Stimulated activated CD4-positive, alpha-beta T cell treated with anti-CD3 and anti-CD28 coated beads, Interleukin-15, amount 100 ng/mL, for 24 hours (primary cell): ENCODE measurements around the gene GLYATL1.

Experiments used
- DNase-seq: peaks from one replicate; pipeline ENCODE4 v3.0.0-alpha.2; 2020

The GLYATL1 gene

DNA sequence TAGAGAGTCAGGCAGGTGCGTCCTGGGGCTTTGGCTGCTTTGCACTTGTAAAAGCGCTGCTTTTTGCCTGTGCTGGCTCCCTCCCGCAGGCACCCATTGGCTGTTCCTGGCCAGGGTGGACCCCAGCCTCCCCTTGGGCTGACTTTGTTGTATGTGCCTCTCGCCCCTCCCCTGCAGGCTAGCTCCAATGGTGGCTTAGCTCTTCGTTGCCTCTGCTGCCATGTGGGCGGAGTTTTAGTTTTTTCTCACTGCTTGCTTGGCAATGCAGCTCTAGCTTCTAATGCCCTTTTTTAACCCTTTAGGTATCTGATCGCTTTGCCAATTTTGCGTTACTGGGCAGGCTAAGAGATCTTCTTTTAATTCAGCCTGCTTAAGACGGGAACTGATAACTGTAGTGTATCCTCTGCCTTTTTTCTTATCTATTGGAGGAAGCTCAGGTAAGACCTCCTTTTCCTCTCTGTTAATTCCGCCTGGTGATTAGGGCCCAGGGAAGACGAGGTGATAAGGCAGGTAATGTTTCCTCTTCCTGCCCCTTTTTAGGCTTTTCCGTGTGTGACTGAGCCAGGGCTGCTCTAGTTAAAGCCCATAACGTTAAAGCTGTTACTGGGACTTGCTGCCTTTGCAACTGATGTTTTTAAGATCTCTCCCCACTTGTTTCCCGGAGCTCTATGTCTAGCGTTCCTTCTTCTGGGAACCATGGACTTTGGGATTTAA is 11.7 kb upstream of the GLYATL1 start:
- DNase-seq: peak; percentile 39

DNA sequence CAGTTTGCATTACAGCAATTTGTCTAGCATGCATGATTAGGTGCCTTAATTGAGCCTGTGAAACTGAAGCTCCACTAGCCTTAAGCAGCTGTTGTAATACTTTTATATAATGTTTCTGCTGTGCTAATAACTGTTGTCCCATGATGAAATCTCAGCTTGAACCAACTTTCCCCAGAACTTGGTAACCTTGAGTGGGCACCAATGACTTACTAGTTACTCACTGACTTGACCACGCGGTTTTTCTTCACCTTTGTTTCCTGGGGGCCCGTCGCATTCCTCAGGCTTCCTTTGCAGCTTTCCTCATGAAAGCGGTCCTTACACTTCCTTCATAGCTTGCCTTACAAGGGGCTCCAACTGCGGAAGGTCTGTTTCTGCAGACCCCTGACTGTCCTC is 11.2 kb upstream of the GLYATL1 start:
- DNase-seq: no peak

DNA sequence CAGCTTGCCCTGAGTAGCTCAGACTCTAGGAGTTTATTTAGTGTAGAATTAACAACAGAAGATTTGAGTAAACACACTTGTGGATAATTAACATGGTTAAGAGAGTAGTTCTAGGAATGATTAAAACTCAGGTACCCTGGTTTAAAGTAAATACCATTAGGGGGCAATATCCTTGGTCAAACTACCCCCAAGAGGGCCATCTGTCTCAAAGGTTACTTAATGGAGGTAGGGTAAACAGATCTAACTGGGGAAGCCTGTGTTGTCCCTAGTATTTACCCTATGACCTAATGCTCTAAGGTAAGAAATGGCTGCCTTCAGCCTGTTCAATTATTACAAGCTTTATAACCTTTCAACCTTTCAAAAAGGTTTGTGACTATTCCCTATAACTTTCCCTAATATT is 10.6 kb upstream of the GLYATL1 start:
- no peak for DNase-seq

DNA sequence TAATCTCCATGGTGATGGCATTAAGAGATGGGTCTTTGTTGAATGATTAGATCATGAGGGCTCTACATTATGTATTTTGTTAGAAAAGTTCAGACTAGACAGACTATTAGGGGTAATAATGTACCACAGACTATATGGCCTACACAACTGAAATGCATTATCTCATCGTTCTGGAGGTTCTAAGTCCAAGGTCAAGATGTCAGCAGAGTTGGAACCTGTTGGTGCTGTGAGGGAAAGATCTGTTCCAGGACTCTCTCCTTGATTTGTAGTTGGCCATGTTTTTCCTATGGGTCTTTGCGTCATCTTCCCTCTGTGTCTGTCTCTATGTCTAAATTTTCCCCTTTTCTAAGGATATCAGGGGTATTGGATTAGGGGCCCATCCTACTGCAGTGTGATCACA is 8.4 kb upstream of the GLYATL1 start:
- DNase-seq: no peak

DNA sequence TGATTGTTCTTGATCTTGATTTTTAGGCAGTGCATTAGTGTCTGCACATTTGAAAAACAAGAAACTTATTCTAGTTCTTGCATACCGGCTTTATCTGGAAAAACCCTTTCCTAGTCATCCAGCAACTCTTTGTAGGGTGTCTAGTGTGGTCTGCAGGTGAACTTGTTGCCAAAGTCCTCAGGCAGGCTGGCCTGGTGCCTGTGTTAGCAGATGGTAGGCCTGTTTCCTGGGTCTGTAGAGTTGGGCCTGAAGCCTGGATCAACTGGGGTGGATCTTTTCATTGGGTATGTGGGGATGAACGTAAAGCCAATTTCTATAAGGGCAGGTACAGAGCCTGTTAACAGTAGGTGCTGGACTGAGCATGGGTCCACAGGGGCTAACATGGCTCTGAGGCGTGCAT is 5.6 kb upstream of the GLYATL1 start:
- no peak for DNase-seq

DNA sequence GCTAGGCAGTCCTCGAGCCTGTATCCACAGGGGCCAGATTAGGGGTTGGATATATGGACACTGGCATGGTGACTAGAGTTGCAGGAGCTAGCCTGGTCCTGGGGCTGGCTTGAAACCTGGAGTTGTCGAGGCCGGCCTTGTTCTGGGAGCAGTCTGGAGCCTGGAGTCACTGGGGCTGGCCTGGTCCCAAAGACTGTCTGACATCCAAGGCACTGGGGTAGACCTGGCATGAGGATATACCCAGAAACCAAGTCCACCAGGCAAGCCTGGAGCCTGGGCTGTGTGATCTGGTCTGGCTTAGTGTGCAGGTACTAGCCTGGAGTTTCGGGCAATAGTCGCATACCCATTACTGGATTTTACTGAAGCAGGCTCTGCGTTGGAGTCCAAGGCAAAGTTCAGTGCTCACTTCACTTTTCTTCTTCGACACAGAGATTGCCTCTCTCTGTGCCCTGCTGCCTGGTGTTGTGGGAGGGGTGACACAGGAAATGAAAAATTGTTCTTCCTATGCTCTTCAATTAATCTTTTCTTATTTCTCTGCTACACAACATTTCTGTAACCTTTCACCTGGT is 4.3 kb upstream of the GLYATL1 start:
- DNase-seq: no peak

DNA sequence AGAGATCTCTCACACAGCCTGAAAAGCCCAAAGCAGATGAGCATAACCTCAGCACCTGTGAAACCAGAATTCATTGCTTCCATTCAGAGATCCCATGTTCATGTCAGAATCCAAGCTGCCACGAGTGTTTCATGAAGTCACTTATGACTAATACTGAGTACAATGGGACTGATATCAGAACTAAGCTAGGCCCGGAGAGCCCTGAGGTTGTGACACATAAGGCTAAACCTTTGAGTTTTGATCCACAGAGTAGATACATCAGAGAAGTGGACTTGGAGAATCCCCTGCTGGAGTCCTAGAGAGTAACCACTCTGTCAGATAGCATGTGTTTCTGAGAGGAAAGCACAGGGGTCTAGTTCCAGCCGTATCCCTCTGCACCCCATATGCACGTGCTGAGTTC is 890 bp upstream of the GLYATL1 start:
- DNase-seq: no peak

DNA sequence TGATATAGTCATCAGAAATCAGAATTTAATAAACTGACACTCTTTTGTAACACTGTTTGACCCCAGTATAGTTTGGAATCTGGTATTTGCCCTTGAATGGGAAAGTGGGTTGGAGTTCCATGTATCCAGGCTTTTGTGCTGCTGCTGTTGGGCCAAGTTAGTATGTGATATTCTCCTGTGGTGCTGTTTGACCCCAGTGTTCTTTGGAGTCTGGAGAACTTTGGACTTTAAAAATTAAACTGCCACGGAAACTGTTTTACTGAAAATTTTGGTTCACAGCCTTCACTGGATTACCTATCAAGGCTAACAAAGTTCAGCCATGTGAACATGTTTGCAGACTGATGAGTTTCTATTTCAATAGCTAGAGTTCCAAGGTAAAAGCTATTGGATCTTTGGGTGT is 740 bp downstream of the GLYATL1 start:
- no peak for DNase-seq

DNA sequence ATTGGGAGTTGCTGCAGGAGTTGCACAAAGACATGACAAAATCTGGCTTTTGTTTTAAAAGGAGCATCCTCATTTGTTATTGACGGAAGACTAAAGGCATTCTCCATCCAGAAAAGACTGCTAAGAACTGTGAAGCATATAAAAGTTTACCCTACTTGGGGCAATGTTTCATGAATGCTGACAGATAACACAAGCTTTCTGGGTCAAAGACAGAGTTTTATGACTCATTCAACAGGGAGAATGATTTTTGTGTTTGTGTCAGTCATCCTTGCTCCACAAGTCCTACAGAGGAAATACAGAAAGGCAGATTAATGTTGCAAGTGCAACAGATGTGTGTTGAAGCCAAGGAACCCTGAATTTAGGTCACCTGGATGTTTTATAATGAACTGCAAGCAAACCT is 2.5 kb downstream of the GLYATL1 start:
- no peak for DNase-seq

DNA sequence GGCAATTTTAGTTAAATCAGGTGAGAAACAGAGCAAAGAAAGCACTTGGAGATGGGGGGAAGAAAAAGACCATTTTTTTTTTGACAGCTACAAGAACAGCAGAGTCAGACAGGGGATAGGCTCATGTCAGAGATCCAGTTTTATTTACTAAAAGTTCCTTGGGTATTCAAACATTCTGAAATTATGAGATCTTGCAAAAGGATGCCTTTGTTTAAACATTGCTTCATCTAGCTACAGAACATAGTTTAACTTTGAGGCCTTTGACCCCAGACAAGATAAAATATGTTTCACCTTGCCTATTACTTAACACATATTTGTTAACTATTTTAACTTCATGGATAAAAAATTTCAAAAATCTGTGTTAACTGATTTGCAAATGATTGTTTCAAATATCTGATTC is 6.4 kb downstream of the GLYATL1 start:
- DNase-seq: no peak

DNA sequence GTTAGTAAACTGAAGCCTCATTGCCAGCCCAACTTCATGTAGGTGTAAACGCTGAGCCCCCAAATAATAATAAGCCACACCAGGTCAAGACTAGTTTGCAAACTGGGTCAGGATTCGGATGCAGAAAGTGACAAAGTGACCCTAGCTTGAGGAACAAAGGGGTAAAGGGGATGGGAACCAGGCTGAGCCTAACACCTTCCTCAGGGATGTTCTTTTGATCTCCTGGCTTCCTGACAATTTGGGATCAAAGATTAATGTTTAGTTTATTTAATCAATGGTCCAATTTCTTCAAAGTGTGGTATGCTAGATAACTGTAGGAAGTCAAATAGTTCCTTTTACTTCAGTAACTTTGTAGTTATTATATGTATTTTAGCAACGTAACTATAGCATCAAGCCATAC is 9.9 kb downstream of the GLYATL1 start:
- DNase-seq: no peak

DNA sequence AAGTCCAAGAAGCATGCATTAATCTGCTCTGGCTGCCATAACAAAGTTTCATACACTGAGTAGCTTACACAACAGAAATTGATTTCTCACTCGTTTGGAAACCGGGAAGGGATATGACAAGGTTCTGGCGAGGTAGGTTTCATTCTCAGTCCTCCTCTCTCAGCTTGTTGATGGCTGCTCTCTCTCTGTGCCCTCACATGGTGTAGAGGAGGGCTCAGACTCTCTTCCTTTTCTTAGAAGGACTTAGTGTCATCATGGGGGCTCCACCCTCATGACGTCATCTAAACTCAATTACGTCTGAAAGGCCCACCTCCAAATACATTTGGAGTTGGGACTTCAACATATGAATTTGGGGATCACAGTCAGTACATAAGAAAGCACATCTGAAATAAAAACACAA is 18.6 kb downstream of the GLYATL1 start:
- no peak for DNase-seq

DNA sequence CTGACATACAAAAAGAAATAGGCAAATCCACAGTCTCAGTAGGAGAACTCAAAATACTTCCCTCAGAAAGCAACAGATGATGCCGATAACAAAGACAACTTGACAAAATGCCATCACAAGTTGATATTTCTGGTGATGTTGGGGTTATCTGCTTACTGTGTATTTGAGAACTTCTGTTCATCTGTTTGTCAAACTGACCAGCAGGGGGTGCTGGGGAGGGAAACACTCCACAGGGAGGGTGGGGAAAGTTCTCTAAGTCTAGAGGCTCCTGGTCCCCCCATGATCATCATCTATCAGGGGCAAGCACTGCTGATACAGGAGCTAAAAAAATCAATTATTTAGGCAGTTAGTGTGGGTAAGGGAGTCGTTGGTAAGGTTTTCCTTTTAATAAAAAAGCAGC is 19.2 kb downstream of the GLYATL1 start:
- DNase-seq: peak; percentile 59

DNA sequence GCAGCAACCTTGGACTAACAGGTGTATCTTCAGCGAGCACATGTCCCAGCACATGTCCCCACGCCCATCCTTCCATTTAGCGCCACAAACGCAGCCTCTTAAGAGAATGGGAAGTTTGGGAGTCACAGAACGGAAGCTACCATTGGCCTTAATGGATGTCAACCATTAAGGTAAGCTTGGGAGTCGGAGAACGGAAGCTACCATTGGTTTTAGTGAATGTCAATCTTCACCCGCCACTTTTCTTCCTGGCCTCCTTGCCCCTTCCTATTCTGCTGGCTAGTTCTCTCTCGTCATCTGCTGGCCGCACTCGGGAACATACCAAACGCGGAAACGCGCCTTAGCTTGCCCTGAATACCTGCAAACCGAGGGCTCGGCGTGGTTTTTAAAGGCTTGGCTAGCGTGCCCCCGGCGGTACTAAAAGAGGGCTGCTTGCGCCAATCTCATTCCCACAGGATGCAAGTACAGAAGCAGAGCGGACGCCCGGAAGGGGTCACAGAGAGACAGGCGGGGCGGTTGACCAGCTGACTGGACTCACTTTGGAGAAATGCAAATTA is 24.3 kb downstream of the GLYATL1 start:
- DNase-seq: no peak

DNA sequence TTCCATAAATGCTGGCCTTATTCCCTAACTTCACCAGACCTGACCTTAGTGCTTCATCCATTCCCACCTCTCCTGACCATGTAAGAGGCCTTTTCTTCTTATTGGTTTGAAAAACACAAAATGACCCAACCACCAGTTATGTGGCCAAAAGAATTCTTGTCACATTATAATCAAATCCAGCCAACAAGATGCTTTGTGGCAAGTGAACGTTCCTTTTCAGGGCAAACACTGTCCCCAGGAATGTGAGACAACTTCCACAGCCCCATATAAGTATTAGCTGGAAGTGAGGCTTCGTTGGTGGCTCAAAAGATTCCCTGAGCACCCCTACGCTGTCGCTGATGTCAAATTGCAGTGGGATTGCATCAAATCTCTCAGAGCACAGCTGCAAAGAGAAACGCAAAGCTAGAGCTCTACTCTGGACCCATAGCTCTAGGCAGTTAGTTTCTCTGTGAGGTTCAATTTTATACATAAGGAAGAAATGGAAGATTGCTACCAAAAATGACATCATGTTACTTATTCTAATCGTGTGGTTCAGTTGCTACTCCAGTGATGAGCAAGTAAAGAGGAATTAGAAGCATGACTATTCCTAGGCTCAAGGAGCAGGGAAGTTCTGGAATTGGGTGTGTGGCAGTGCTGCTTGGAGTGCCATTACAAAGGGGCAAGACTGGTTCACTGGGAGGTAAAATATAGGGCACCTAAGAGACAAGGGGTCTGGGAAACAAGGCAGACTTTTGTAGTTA is 26.1 kb downstream of the GLYATL1 start:
- no peak for DNase-seq

DNA sequence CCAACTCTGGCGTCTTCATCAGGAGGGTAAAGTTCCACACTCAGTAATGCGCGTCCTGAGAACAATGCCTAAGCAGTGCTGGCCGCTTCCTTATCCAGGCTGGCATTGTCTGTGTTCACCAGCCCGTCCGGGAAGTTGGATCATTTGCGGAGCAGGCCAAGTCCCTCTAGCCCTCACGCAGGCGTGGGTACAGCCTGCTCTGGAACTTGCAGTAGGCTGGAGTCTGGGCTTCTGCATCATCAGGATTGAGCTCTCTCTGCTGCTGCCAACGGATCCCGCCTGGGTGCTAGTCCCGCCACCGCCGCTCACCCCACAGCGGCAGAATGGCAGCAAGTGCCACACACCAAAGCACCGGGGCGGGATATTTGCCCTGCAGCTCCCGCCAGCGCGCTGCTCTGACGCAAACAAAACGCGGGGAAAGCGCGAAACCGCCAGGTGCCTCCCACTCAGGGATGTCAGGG is 29.0 kb downstream of the GLYATL1 start:
- DNase-seq: no peak

DNA sequence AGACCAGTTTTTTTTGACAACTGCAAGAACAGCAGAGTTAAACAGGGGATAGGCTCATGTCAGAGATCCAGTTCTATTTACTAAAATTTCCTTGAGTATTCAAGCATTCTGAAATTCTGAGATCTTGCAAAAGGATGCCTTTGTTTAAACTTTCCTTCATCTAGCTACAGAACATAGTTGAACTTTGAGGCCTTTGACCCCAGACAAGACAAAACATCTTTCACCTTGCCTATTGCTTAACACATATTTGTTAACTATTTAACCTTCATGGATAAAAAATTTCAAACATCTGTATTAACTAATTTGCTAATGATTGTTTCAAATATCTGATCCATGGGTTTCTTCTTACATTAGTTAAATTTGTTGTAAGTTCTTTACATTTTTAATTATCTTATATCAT is 38.2 kb downstream of the GLYATL1 start:
- DNase-seq: no peak

DNA sequence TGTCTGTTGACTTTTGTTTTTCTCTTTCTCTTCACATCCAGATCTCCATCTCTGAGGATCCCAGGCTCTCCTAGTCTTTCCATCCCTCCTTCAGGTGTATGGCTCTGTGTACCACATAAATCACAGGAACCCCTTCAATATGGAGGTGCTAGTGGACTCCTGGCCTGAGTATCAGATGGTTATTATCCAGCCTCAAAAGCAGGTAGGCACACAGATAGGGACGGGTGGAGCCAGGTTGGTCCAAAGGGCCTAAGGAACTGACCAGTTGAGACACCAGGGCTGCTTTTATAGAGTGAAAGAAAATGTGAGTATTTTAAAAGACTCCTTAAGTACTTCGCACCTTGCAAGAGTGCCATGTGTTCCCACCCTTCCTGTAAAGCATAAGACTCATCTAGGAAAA is 39.9 kb downstream of the GLYATL1 start:
- DNase-seq: no peak

DNA sequence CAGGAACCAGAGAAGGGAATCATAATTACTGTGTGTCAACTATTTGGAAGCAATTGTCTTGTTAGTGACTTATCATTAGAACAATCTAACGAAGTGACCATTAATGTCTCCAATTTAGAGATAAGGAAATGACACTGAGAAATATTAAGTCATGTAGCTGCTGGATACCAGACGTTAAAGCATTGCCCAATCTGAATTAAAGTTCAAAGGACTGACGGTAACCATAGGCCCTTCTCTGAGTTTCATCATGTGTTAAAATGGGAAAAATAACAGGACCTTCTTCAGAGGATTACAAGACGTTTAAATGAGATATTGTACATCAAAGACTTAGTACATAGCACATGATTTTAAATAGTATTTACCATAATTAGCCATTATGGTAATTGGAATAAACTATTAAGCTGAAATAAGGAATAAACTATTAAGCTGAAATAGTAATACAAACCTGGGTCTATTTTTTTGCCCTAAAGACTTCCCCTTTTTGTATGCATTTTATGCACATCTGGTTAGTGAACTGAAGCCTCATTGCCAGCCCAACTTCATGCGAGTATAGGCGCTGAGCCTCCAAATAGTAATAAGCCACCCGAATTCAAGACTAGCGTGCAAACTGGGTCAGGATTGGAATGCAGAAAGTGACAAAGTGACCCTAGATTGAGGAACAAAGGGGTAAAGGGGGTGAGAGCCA is 41.0 kb downstream of the GLYATL1 start:
- DNase-seq: no peak

DNA sequence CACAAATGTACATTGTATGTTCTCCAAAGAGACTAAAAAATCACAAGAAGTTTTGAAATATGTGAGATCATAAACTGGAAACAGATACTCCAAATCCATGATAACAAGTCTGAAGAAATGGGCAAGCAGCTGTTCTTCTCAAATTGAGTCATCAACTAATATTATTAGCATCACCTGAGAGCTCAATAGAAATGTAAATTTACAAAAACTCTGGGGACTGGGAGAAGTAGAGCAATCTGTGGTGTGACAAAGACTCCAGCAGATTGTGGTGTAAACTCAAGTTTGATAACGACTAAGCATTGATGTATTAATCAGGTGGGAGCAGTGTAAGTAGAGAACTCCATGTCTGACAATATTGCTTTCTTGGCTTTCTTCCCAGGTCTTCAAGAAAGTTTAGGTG is 53.2 kb downstream of the GLYATL1 start:
- no peak for DNase-seq

DNA sequence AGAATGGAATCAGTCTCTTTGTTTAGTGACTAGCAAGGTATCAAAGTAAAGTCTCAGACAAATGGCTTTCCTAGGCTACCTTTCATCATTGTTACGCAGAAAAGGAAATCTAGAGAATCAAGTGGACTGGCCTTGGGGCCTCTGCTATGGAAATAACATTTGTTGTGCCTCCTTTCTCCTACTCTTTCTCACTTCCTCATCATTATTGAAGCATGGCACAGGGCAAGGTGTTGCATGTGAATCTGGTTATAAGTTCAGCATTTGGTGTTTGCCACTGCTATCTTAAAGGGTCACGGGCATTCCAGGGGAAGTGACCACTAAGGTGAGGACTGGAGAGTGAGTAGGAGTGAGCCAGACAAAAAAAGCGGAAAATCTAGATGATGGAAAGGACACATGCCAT is 54.9 kb downstream of the GLYATL1 start:
- no peak for DNase-seq

DNA sequence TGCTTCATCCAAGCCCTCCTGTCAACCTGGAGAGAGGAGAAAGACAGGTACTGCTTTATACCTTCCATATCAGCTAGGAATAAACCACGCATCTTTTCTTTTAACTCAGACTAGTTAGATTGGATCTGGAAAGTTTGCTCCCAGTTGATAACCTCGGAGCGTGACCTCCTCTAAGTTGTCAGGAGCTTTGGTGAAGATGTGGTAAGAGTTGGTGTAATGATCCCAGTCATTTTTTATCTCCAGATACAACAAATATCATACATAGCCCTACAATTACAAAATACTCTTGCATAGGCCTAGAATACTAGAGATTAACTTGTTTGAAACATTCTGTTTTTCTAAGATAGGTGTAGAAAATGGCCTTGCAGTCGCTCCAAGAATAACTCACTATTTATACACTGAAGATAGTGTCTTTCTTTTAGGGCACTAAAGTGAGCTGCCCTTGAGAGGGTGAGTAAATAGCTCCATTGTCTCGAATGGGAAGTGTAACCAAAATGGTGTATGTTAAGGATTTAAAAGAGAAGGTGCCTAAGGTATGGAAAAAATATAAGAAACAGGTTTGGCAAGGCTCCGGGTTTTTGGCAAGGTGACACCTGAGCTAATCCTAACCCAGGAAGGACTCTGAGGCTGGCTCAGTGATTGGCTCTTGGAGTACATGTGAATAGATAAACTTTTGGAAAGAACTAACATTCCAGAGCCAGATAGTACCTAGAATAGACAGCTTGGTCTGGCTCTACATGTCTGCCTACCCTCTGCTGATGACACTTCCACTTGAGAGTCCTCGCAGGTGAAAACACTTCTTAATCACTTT is 59.4 kb downstream of the GLYATL1 start:
- DNase-seq: no peak

DNA sequence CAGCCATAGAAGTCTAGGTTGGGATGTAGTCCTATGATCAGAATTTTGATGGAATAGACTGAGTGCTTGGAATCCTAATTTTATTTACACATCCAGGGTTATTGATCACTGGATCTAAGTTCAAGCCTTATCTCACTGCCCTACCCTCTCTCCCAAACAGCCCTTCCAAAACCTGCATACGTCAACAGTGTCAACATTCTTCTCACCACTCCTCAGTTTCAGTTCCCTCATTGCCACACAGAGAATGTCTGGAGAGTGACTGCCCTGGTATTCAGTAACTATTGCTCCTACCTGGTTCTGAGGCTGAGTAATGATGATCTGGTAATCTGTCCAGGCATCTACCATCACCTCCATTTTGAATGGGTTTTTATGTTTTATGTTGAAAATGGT is 60.0 kb downstream of the GLYATL1 start:
- no peak for DNase-seq
